ENCODE results near the gene MYBL2.

Gene MYBL2

GRCh38 chr20:43761386-43762340 is 94.7 kb downstream of the MYBL2 start:
- Histone ChIP-seq H3K27me3 (replicated peaks; ENCODE audit: control insufficient read depth, insufficient read depth, low read length, poor library complexity, severe bottlenecking) (no peaks in the 10 kb centered on the region), H3K9me3 (ENCODE audit: control insufficient read depth, low read length) (no peaks in the 10 kb centered on the region), H3K36me3 (ENCODE audit: control insufficient read depth, insufficient read depth, low read length) (no peaks in the 10 kb centered on the region), H3K4me1 (ENCODE audit: control insufficient read depth, insufficient read depth, low read length, poor library complexity, severe bottlenecking) (no peaks in the 10 kb centered on the region), H3K4me3 (ENCODE audit: insufficient read depth, low read depth, low read length, poor library complexity, severe bottlenecking) (no peak overlapping the region), H3K27ac (ENCODE audit: insufficient read depth, low read length, poor library complexity, severe bottlenecking) (no peak overlapping the region)
- DNase-seq: no peak

DNA sequence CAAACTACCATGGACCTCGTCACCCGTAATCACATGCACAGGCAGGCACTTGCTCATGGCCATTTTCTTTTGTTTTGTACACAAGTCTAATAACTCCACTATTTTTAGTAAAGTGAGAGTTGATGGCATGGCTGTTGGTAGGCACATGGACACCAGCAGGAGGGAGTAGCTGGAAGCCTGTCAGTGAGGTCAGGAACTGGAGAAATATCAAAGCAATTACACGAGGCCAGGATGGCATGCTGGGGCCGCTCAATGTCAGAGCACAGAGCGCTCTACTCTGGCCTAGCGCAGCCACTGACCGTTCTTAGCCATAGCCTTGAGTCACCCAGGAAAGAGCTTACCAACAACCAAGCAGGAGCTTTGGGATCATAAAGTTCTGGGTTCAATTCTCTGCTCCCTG is 96.0 kb downstream of the MYBL2 start:
- DNase-seq: no peak
- Histone ChIP-seq H3K4me1 (ENCODE audit: control insufficient read depth, insufficient read depth, low read length, poor library complexity, severe bottlenecking) (no peaks in the 10 kb centered on the region), H3K9me3 (ENCODE audit: control insufficient read depth, low read length) (no peaks in the 10 kb centered on the region), H3K4me3 (ENCODE audit: insufficient read depth, low read depth, low read length, poor library complexity, severe bottlenecking) (no peak overlapping the region), H3K27ac (ENCODE audit: insufficient read depth, low read length, poor library complexity, severe bottlenecking) (no peak overlapping the region), H3K36me3 (ENCODE audit: control insufficient read depth, insufficient read depth, low read length) (no peaks in the 10 kb centered on the region), H3K27me3 (replicated peaks; ENCODE audit: control insufficient read depth, insufficient read depth, low read length, poor library complexity, severe bottlenecking) (no peaks in the 10 kb centered on the region)

- Histone ChIP-seq H3K4me3 (ENCODE audit: insufficient read depth, low read depth, low read length, poor library complexity, severe bottlenecking) (no peak overlapping the region), H3K36me3 (ENCODE audit: control insufficient read depth, insufficient read depth, low read length) (no peaks in the 10 kb centered on the region), H3K9me3 (ENCODE audit: control insufficient read depth, low read length) (no peaks in the 10 kb centered on the region), H3K27ac (ENCODE audit: insufficient read depth, low read length, poor library complexity, severe bottlenecking) (no peak overlapping the region), H3K4me1 (ENCODE audit: control insufficient read depth, insufficient read depth, low read length, poor library complexity, severe bottlenecking) (no peaks in the 10 kb centered on the region), H3K27me3 (replicated peaks; ENCODE audit: control insufficient read depth, insufficient read depth, low read length, poor library complexity, severe bottlenecking) (no peaks in the 10 kb centered on the region)
- no peak for DNase-seq
Measured at GRCh38 chr20:43765916-43766315, 99.0 kb downstream of the MYBL2 start.

All from effector memory CD4-positive, alpha-beta T cell (primary cell).